ENCODE data around the gene KDM7A. TPM values are rescaled to one million over a fixed set of nuclear protein-coding genes. Genes with fewer than 3 reads are reported as not detected.

The KDM7A gene
- total RNA-seq, 1 donor from 2014 or later: 13.8 TPM

DNA sequence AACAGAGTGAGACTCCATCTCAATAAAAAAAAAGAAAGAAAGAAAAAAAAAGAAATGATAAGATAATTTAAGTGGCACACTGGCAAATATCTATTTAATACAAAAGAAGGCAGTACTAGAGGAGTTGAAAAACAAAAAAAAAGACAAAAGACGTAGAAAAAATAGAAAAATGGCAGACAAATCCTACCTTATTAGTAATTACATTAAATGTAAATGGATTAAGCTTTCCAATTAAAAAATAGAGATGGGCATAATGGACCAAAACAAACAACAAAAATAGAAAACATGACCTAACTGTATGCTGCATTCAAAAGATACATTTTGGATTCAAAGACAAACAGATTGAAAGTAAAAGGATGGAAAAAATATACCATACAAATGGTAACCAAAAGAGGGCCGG is 108.8 kb downstream of the KDM7A start:
- TF ChIP-seq, protein P1, sequence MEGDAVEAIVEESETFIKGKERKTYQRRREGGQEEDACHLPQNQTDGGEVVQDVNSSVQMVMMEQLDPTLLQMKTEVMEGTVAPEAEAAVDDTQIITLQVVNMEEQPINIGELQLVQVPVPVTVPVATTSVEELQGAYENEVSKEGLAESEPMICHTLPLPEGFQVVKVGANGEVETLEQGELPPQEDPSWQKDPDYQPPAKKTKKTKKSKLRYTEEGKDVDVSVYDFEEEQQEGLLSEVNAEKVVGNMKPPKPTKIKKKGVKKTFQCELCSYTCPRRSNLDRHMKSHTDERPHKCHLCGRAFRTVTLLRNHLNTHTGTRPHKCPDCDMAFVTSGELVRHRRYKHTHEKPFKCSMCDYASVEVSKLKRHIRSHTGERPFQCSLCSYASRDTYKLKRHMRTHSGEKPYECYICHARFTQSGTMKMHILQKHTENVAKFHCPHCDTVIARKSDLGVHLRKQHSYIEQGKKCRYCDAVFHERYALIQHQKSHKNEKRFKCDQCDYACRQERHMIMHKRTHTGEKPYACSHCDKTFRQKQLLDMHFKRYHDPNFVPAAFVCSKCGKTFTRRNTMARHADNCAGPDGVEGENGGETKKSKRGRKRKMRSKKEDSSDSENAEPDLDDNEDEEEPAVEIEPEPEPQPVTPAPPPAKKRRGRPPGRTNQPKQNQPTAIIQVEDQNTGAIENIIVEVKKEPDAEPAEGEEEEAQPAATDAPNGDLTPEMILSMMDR (IDR thresholded peaks at IDR 0.05): no peak
- intact Hi-C loops (cut with micrococcal nuclease): loop anchor here (10.0 kb wide), 1 partner anchor 953 kb away; no protein-coding TSS in a partner anchor
- no peak overlapping the region for H3K27ac Mint-ChIP-seq
- no peak overlapping the region for H3K4me3 Mint-ChIP-seq
- H3K4me1 Mint-ChIP-seq: peaks cover 4% of the 10 kb centered on the region
- ChIA-PET CTCF (no interaction called here), POLR2A (no interaction called here)
- H3K36me3 Mint-ChIP-seq (ENCODE audit: low read depth): peaks cover 6% of the 10 kb centered on the region
- ATAC-seq (ENCODE audit: low read depth) (no peak), DNase-seq (no peak)
- peaks cover 3% of the 10 kb centered on the region for H3K27me3 Mint-ChIP-seq
- peaks cover 33% of the 10 kb centered on the region for H3K9me3 Mint-ChIP-seq

DNA sequence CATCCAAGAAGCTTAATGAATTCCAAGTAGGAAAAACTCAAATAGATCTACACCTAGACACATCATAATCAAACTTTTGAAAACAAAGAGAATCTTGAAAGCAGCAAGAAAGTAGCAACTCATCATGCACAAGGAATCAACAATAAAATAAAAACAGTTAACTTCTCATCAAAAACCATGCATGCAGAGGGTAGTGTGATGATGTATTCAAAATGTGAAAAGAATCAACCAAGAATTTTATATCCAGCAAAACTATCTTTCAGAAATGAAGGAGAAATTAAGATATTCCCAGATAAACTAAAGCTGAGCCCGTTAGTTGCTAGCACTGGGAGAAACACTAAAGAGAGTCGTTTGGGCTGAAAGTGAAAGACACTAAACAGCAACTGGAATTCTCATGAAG is 109.7 kb downstream of the KDM7A start:
- no peak overlapping the region for H3K4me3 Mint-ChIP-seq
- POLR2A ChIA-PET: no interaction called here
- H3K4me1 Mint-ChIP-seq: peaks cover 6% of the 10 kb centered on the region
- H3K27me3 Mint-ChIP-seq: peaks cover 3% of the 10 kb centered on the region
- peaks cover 33% of the 10 kb centered on the region for H3K9me3 Mint-ChIP-seq
- peaks cover 8% of the 10 kb centered on the region for H3K36me3 Mint-ChIP-seq (ENCODE audit: low read depth)
- DNase-seq: no peak
- CTCF ChIA-PET: no interaction called here
- intact Hi-C loops (cut with micrococcal nuclease): loop anchor here (10.0 kb wide), 1 partner anchor 952 kb away; no protein-coding TSS in a partner anchor
- TF ChIP-seq, protein P1 (IDR thresholded peaks at IDR 0.05): no peak
- no peak for ATAC-seq (ENCODE audit: low read depth)
- no peak overlapping the region for H3K27ac Mint-ChIP-seq

DNA sequence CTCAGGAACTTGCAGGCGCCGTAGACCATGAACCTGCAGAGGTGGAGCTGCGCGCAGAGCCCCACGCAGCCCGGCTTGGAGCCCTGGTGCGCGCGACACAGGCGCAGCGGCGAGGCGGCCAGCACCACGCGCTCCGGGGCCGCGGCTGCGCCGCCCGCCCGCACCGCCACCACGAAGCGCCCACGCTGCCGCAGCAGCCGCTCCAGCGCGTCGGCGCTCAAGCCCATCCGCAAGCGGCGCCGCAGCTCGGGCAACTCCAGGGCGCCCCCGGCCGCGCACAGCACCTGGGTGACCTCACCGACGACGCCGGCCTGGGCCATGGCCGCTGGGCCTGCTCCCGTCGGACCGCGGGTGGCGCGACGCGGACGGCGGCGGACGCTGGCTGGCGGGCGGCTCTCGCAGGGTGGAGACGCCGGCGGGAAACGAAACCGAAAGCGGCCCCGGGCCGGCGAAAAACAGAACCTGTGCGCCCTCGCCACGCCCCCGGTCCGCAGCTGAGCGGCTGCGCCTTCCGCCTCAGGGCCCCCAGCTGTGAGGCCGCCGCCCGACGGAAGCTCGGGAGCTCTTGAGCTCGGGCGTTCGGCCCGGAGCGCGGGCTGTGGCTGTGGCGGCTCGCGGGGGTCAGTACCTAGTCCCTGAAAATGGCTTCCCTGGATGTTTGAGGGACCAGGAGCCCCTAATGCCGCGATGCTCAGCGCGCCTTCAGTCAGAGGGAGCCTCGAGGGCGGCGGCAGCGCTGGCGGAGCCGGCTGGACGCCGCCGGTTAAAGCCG is 114.1 kb downstream of the KDM7A start, which contains the start of gene PARP12:
Gene PARP12, minus strand, starts transcription at position 424 of the 772 bp plus-strand sequence. Its CDS starts 104 bp downstream, at position 320.
- Mint-ChIP-seq H3K4me3 (peak within 1 kb of the TSS; percentile 97), H3K27me3 (no peaks in the 10 kb centered on the region), H3K4me1 (peaks cover 47% of the 10 kb centered on the region), H3K9me3 (peaks cover 20% of the 10 kb centered on the region), H3K27ac (peak within 1 kb of the TSS; percentile 98), H3K36me3 (ENCODE audit: low read depth) (peaks cover 17% of the 10 kb centered on the region)
- ChIA-PET CTCF (interaction anchor here (1.6 kb wide), 1 partner anchor 10 kb away, joined by 3 read pairs; no protein-coding TSS in a partner anchor), POLR2A (interaction anchor here (0.7 to 2.6 kb wide), 8 partner anchors 8 to 703 kb away, joined by 3 to 10 read pairs (median 5); partner anchors contain the start of genes KDM7A and LUC7L2)
- TF ChIP-seq, protein P1 (IDR thresholded peaks at IDR 0.05): no peak
- peak; percentile 81 for ATAC-seq (ENCODE audit: low read depth)
- peak; percentile 93 for DNase-seq
- intact Hi-C loops (cut with micrococcal nuclease): loop anchor here (1.0 to 10.0 kb wide), 11 partner anchors 8 to 948 kb away; partner anchors contain the start of gene MKRN1

DNA sequence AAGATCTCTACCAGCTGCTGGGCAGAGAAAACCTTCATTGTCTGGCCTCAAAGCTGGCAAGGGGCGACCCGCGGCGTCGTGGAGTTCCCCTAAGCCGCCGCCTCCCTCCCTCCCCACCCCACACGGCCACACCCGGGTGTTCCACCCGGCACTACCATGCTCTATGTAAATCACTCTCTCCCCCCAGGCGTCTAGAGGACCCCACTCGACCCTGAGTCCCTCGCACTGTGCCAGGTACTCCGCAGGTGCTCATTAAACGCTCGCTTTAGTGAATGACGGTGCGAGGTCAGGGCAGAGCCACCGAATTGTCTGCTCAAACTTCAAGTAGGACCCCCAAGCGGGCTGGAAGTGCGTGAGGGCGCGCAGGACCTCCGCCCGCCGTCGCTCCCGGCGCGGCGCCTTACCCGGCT is 114.7 kb downstream of the KDM7A start:
- Mint-ChIP-seq H3K4me3 (peak overlapping the region; percentile 97), H3K9me3 (peaks cover 17% of the 10 kb centered on the region), H3K4me1 (peaks cover 52% of the 10 kb centered on the region), H3K36me3 (ENCODE audit: low read depth) (peaks cover 22% of the 10 kb centered on the region), H3K27ac (peak overlapping the region; percentile 98), H3K27me3 (no peaks in the 10 kb centered on the region)
- peak; percentile 63 for DNase-seq
- TF ChIP-seq, protein P1 (IDR thresholded peaks at IDR 0.05): no peak
- POLR2A ChIA-PET: interaction anchor here (0.7 to 2.6 kb wide), 8 partner anchors 107 to 702 kb away, joined by 3 to 10 read pairs (median 5); partner anchors contain the start of genes KDM7A and LUC7L2
- CTCF ChIA-PET: no interaction called here
- intact Hi-C loops (cut with micrococcal nuclease): loop anchor here (1.0 to 10.0 kb wide), 11 partner anchors 8 to 947 kb away; partner anchors contain the start of gene MKRN1
- peak; percentile 68 for ATAC-seq (ENCODE audit: low read depth)

DNA sequence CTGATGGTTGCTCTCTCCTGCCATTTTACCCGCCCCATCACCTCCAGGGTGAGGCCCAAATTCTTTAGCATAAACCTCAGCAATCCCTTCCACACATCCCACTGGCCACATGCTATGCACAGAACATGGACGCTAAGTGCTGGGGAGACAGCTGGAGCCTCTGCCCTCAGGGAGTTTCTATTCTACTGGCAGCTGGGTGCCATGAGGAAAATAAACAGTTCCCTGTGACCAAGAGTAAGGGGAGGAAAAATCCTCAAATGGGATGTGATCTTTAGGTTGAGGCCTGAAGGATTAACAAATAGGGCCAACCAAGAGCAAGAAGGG is 115.2 kb downstream of the KDM7A start:
- ChIA-PET CTCF (no interaction called here), POLR2A (interaction anchor here (0.7 to 2.6 kb wide), 5 partner anchors 107 to 614 kb away, joined by 3 to 10 read pairs (median 7); no protein-coding TSS in a partner anchor)
- peaks cover 56% of the 10 kb centered on the region for H3K4me1 Mint-ChIP-seq
- intact Hi-C loops (cut with micrococcal nuclease): loop anchor here (5.0 to 10.0 kb wide), 2 partner anchors 331 to 947 kb away; no protein-coding TSS in a partner anchor
- TF ChIP-seq, protein P1 (IDR thresholded peaks at IDR 0.05): no peak
- H3K36me3 Mint-ChIP-seq (ENCODE audit: low read depth): peaks cover 23% of the 10 kb centered on the region
- no peaks in the 10 kb centered on the region for H3K27me3 Mint-ChIP-seq
- ATAC-seq (ENCODE audit: low read depth) (no peak), DNase-seq (no peak)
- peak overlapping the region; percentile 97 for H3K4me3 Mint-ChIP-seq
- peaks cover 12% of the 10 kb centered on the region for H3K9me3 Mint-ChIP-seq
- peak overlapping the region; percentile 98 for H3K27ac Mint-ChIP-seq
